ENCODE measurements around the gene SLC25A24.
"Not testable (repeated sequence)": the region's sequence is repeated elsewhere in the genome, so short reads cannot be mapped to it uniquely, and the experiment has no call there.

DNA sequence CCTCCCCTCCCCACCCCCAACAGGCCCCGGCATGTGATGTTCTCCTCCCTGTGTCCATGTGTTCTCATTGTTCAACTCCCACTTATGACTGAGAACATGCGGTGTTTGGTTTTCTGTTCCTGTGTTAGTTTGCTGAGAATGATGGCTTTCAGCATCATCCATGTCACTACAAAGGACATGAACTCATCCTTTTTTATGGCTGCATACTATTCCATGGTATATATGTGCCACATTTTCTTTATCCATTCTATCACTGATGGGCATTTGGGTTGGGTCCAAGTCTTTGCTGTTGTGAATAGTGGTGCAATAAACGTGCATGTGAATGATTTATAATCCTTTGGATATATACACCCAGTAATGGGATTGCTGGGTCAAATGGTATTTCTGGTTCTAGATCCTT is 3.4 kb upstream of the SLC25A24 start:
- TF ChIP-seq POLR2A (IDR thresholded peaks at IDR 0.05; ENCODE audit: low read length); GATA1 (IDR thresholded peaks at IDR 0.05; ENCODE audit: low read depth, low read length): not testable (repeated sequence)

Measured in erythroblast (primary cell).